ENCODE measurements around the gene SIDT2. TPM values are rescaled to one million over a fixed set of nuclear protein-coding genes. Genes with fewer than 3 reads are reported as not detected.

SIDT2 gene
- total RNA-seq, 1 experiment from 2014 or later, result 27.6 TPM

GRCh38 chr11:117179048-117179999, 781 bp downstream of the SIDT2 start:
- Mint-ChIP-seq H3K36me3 (peaks cover 7% of the 10 kb centered on the region; the same call in 1 of the 2 replicates), H3K27me3 (ENCODE audit: low read depth) (peaks cover 6% of the 10 kb centered on the region), H3K9me3 (no peaks in the 10 kb centered on the region), H3K4me3 (peak overlapping the region; percentile 92), H3K4me1 (peaks cover 26% of the 10 kb centered on the region), H3K27ac (peak overlapping the region; percentile 89)
- ATAC-seq (peak; percentile 2), DNase-seq (ENCODE audit: low spot score) (peak; percentile 41)
- CTCF ChIA-PET, result interaction anchor here (0.7 to 5.6 kb wide), 25 partner anchors 7 to 437 kb away, joined by 3 to 68 read pairs (median 6); partner anchors contain the start of genes APOA5, BACE1, BUD13 and PAFAH1B2
- POLR2A ChIA-PET, result interaction anchor here (0.9 to 2.3 kb wide), 10 partner anchors 12 to 52 kb away, joined by 3 to 17 read pairs (median 4); partner anchors contain the start of genes PAFAH1B2, PCSK7 and TAGLN
- no peak for TF ChIP-seq RORB (CRISPR knock-in tag; IDR thresholded peaks at IDR 0.05)
- TF ChIP-seq SMAD3 (CRISPR knock-in tag; IDR thresholded peaks at IDR 0.05; ENCODE audit: borderline replicate concordance), result 0 out of 2 replicates have a peak, but pooled peaks have one; percentile 17
- TF ChIP-seq HMGXB4 (CRISPR knock-in tag; IDR thresholded peaks at IDR 0.05), result peak; percentile 10; the same call in 1 of the 2 replicates
- TF ChIP-seq MXD4 (CRISPR knock-in tag; IDR thresholded peaks at IDR 0.05; ENCODE audit: borderline replicate concordance), result no peak
- TF ChIP-seq ARID4B (CRISPR knock-in tag; IDR thresholded peaks at IDR 0.05; ENCODE audit: borderline replicate concordance), result 0 out of 2 replicates have a peak, but pooled peaks have one; percentile 40

GRCh38 chr11:117180020-117180419, 1.5 kb downstream of the SIDT2 start:
- POLR2A ChIA-PET, result interaction anchor here (0.9 to 2.3 kb wide), 4 partner anchors 20 to 36 kb away, joined by 3 to 17 read pairs (median 8); partner anchors contain the start of genes PAFAH1B2 and TAGLN
- DNase-seq (ENCODE audit: low spot score), result no peak

More at GRCh38 chr11:117180020-117180419, 1.5 kb downstream of the SIDT2 start:
- TF ChIP-seq TCF7 (CRISPR knock-in tag; IDR thresholded peaks at IDR 0.05; ENCODE audit: low read depth) (no peak), AFF4 (CRISPR knock-in tag; IDR thresholded peaks at IDR 0.05; ENCODE audit: borderline replicate concordance) (no peak), EMX1 (CRISPR knock-in tag; IDR thresholded peaks at IDR 0.05) (no peak), E2F1 (CRISPR knock-in tag; IDR thresholded peaks at IDR 0.05) (no peak)
- H3K27me3 Mint-ChIP-seq (ENCODE audit: low read depth), result peaks cover 6% of the 10 kb centered on the region
- peaks cover 7% of the 10 kb centered on the region; the same call in 1 of the 2 replicates for H3K36me3 Mint-ChIP-seq
- peaks cover 26% of the 10 kb centered on the region for H3K4me1 Mint-ChIP-seq
- no peaks in the 10 kb centered on the region for H3K9me3 Mint-ChIP-seq
- H3K27ac Mint-ChIP-seq, result 0 out of 2 replicates have a peak overlapping the region, but pooled peaks have one; percentile 47
- ATAC-seq, result no peak
- CTCF ChIA-PET, result interaction anchor here (0.6 to 5.6 kb wide), 25 partner anchors 8 to 437 kb away, joined by 3 to 68 read pairs (median 6); partner anchors contain the start of genes APOA5, BACE1, BUD13 and PAFAH1B2
- peak overlapping the region; percentile 92 for H3K4me3 Mint-ChIP-seq

Data from WTC11 (cell line).